Measurements from ENCODE around the gene APLP2.

DNA sequence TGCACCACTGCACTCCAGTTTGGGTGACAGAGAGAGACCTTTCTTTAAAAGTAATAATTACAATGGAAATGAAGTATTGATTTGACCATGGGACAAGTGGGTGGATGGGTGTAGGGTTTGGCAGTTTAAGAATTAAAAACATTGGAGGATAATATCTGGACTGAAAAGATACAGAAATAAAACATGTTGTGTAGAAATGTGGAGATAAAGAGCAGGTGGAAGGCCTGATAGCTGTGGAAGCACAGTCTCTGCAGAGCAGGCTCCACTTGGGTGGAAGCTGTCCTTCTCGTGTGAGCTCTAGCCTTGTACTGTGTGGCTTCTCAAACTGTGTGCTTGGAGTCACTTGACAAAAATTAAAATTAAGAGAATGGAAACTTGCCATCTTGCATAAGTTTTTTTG lies 25.6 kb downstream of the APLP2 start:
- TF ChIP-seq, protein P1, sequence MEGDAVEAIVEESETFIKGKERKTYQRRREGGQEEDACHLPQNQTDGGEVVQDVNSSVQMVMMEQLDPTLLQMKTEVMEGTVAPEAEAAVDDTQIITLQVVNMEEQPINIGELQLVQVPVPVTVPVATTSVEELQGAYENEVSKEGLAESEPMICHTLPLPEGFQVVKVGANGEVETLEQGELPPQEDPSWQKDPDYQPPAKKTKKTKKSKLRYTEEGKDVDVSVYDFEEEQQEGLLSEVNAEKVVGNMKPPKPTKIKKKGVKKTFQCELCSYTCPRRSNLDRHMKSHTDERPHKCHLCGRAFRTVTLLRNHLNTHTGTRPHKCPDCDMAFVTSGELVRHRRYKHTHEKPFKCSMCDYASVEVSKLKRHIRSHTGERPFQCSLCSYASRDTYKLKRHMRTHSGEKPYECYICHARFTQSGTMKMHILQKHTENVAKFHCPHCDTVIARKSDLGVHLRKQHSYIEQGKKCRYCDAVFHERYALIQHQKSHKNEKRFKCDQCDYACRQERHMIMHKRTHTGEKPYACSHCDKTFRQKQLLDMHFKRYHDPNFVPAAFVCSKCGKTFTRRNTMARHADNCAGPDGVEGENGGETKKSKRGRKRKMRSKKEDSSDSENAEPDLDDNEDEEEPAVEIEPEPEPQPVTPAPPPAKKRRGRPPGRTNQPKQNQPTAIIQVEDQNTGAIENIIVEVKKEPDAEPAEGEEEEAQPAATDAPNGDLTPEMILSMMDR (conservative IDR thresholded peaks at IDR 0.05 in 1 of 2, IDR thresholded peaks at IDR 0.05 in 1 of 2; ENCODE audit: low read depth in 1 of 2, low read length in 2 of 2): no peak
- no peak for TF ChIP-seq EZH2 (IDR thresholded peaks at IDR 0.05; ENCODE audit: low read length, missing control alignments)
